Measurements from ENCODE around the gene GSTM1.

- TF ChIP-seq CTCF (IDR thresholded peaks at IDR 0.05) (no peak), EP300 (IDR thresholded peaks at IDR 0.05) (no peak), POLR2AphosphoS5 (IDR thresholded peaks at IDR 0.05) (no peak)
Observed at GRCh38 chr1:109671067-109671466, 16.6 kb upstream of the GSTM1 start.
